Raji (cell line): Measurements from ENCODE around the gene OR2T4.

Experiments
- POLR2A ChIP-seq: IDR thresholded peaks from 2 replicates; pipeline ENCODE4 v1.6.1; 2011; ENCODE audit warnings: low read depth, low read length, control low read depth; ENCODE audit not compliant: insufficient read depth

The OR2T4 gene

GRCh38 chr1:248361121-248361715 lies at the start of gene OR2T4:
OR2T4 (plus strand) TSS chr1:248361665; CDS start chr1:248361665, 0 bp downstream.
- no peak for TF ChIP-seq POLR2A

GRCh38 chr1:248316796-248317195 lies 44.7 kb upstream of the OR2T4 start:
- TF ChIP-seq POLR2A, result no peak

- TF ChIP-seq POLR2A, result no peak
Measured at GRCh38 chr1:248324468-248324867, 37.0 kb upstream of the OR2T4 start, which contains the start of gene OR2M7. OR2M7 (minus strand) TSS chr1:248324568; CDS start chr1:248324568, 0 bp downstream.

- TF ChIP-seq POLR2A, result no peak
Measured at GRCh38 chr1:248343451-248343850, 18.0 kb upstream of the OR2T4 start.

GRCh38 chr1:248348475-248348874 lies 13.0 kb upstream of the OR2T4 start, which contains the start of gene OR14C36:
OR14C36 (plus strand) TSS chr1:248348775; CDS start chr1:248348775, 0 bp downstream.
- no peak for TF ChIP-seq POLR2A

GRCh38 chr1:248359415-248359814 lies 2.0 kb upstream of the OR2T4 start:
- no peak for TF ChIP-seq POLR2A

- no peak for TF ChIP-seq POLR2A
Measured at GRCh38 chr1:248366609-248367008, 5.1 kb downstream of the OR2T4 start.

- TF ChIP-seq POLR2A, result no peak
Measured at GRCh38 chr1:248372394-248372793, 10.9 kb downstream of the OR2T4 start.

GRCh38 chr1:248373761-248374160 lies 12.3 kb downstream of the OR2T4 start:
- TF ChIP-seq POLR2A, result no peak

GRCh38 chr1:248375446-248375845 lies 14.0 kb downstream of the OR2T4 start, which contains the start of gene OR2T6:
OR2T6 (plus strand) TSS chr1:248375746; CDS start chr1:248387609, 11,863 bp downstream.
- no peak for TF ChIP-seq POLR2A

GRCh38 chr1:248376916-248377315 lies 15.5 kb downstream of the OR2T4 start:
- TF ChIP-seq POLR2A, result no peak

- no peak for TF ChIP-seq POLR2A
Measured at GRCh38 chr1:248380854-248381253, 19.4 kb downstream of the OR2T4 start.

- TF ChIP-seq POLR2A, result no peak
Measured at GRCh38 chr1:248388426-248388825, 27.0 kb downstream of the OR2T4 start.

- TF ChIP-seq POLR2A, result no peak
Measured at GRCh38 chr1:248393050-248393449, 31.6 kb downstream of the OR2T4 start.

GRCh38 chr1:248402748-248403147 lies 41.3 kb downstream of the OR2T4 start, which contains the start of gene OR2T1:
OR2T1 (plus strand) TSS chr1:248403048; CDS start chr1:248406148, 3,100 bp downstream.
- no peak for TF ChIP-seq POLR2A

GRCh38 chr1:248404024-248404423 lies 42.6 kb downstream of the OR2T4 start:
- no peak for TF ChIP-seq POLR2A
